PFSK-1 (cell line): ENCODE data around the gene PDCD10.

ENCODE experiments used
- FOXP2 ChIP-seq: optimal IDR thresholded peaks from 2 replicates; pipeline ENCODE3; 2011; ENCODE audit warnings: borderline replicate concordance, control low read depth, inconsistent platforms; ENCODE audit not compliant: insufficient read depth; ENCODE audit errors: extremely low read length, extremely low read depth
- POLR2AphosphoS5 ChIP-seq: IDR thresholded peaks from 2 replicates; pipeline ENCODE4 v1.6.1; 2012; ENCODE audit warnings: low read depth, mild to moderate bottlenecking, control low read depth, low read length, moderate library complexity
- REST ChIP-seq, 2 experiments: IDR thresholded peaks; 2 replicates each; pipeline versions ENCODE4 v1.6.1 to v1.8.0; 2011 to 2012; ENCODE audit warnings: low read depth in 2 of 2, low read length in 2 of 2, control low read depth in 1 of 2, inconsistent platforms in 1 of 2, mild to moderate bottlenecking in 1 of 2, moderate library complexity in 1 of 2; ENCODE audit not compliant: insufficient read depth in 1 of 2
- SIN3A ChIP-seq: IDR thresholded peaks from 2 replicates; pipeline ENCODE4 v1.6.1; 2012; ENCODE audit warnings: mild to moderate bottlenecking, low read length, moderate library complexity, borderline replicate concordance; ENCODE audit not compliant: insufficient read depth
- TAF1 ChIP-seq: IDR thresholded peaks from 2 replicates; pipeline ENCODE4 v1.6.1; 2012; ENCODE audit warnings: low read length, control low read depth, borderline replicate concordance; ENCODE audit not compliant: insufficient read depth

The PDCD10 gene

GRCh38 chr3:167662919-167663400 is 71.7 kb downstream of the PDCD10 start:
- TF ChIP-seq SIN3A (no peak), POLR2AphosphoS5 (no peak), REST (IDR thresholded peaks at IDR 0.05; ENCODE audit: insufficient read depth in 1 of 2, low read depth in 2 of 2, low read length in 2 of 2) (no peak), TAF1 (no peak), FOXP2 (no peak)

- no peak for TF ChIP-seq SIN3A
- no peak for TF ChIP-seq POLR2AphosphoS5
- no peak for TF ChIP-seq REST (IDR thresholded peaks at IDR 0.05; ENCODE audit: insufficient read depth in 1 of 2, low read depth in 2 of 2, low read length in 2 of 2)
- no peak for TF ChIP-seq TAF1
- no peak for TF ChIP-seq FOXP2
Measured at GRCh38 chr3:167657684-167658225, 76.9 kb downstream of the PDCD10 start.

- TF ChIP-seq POLR2AphosphoS5 (no peak), SIN3A (no peak), TAF1 (no peak), REST (IDR thresholded peaks at IDR 0.05; ENCODE audit: insufficient read depth in 1 of 2, low read depth in 2 of 2, low read length in 2 of 2) (no peak), FOXP2 (no peak)
Measured at GRCh38 chr3:167656821-167657220, 77.9 kb downstream of the PDCD10 start.

GRCh38 chr3:167653760-167654159 is 80.9 kb downstream of the PDCD10 start, which contains the start of gene WDR49:
Gene WDR49 (minus strand): TSS chr3:167653942. CDS start chr3:167653425, 517 bp downstream.
- TF ChIP-seq FOXP2: no peak
- no peak for TF ChIP-seq POLR2AphosphoS5
- TF ChIP-seq REST (IDR thresholded peaks at IDR 0.05; ENCODE audit: insufficient read depth in 1 of 2, low read depth in 2 of 2, low read length in 2 of 2): no peak
- no peak for TF ChIP-seq TAF1
- no peak for TF ChIP-seq SIN3A

GRCh38 chr3:167653155-167653554 is 81.5 kb downstream of the PDCD10 start:
- TF ChIP-seq FOXP2: no peak
- no peak for TF ChIP-seq SIN3A
- no peak for TF ChIP-seq REST (IDR thresholded peaks at IDR 0.05; ENCODE audit: insufficient read depth in 1 of 2, low read depth in 2 of 2, low read length in 2 of 2)
- TF ChIP-seq POLR2AphosphoS5: no peak
- no peak for TF ChIP-seq TAF1
